Measurements from ENCODE around the gene TNFRSF17.
"Not testable (repeated sequence)": the region's sequence is repeated elsewhere in the genome, so short reads cannot be mapped to it uniquely, and the experiment has no call there.

TNFRSF17 gene

DNA sequence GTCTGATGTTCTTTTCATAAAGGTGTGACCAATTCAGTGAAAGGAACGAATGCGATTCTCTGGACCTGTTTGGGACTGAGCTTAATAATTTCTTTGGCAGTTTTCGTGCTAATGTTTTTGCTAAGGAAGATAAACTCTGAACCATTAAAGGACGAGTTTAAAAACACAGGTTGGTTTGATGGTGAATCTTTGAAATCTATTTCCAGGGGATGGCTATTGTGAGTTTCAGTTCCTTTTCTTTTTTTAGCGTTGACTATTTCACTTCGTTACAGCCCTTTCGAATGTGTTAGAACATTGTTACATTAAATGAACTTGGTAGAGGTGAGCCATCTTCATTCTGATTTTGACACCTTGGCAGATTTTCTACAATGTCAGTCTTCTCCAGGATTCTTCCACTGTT, 1.2 kb downstream of the TNFRSF17 start:
- peaks cover 15% of the 10 kb centered on the region for H3K4me1 ChIP-seq
- H3K27me3 ChIP-seq (ENCODE audit: control insufficient read depth, insufficient read depth, low read length) = no peaks in the 10 kb centered on the region
- no peak overlapping the region for H3K27ac ChIP-seq
- H3K4me3 ChIP-seq (ENCODE audit: low read depth, low read length) = no peak overlapping the region
- H3K36me3 ChIP-seq (ENCODE audit: control insufficient read depth, insufficient read depth, low read length) = no peaks in the 10 kb centered on the region
- no peaks in the 10 kb centered on the region for H3K9me3 ChIP-seq (ENCODE audit: control insufficient read depth, low read length)
- H3K79me2 ChIP-seq = no peaks in the 10 kb centered on the region
- no peak overlapping the region for H3K9ac ChIP-seq
- no peak overlapping the region for H3K4me2 ChIP-seq (ENCODE audit: low read length)
- H2AFZ ChIP-seq = no peak overlapping the region
- TF ChIP-seq, protein P1, sequence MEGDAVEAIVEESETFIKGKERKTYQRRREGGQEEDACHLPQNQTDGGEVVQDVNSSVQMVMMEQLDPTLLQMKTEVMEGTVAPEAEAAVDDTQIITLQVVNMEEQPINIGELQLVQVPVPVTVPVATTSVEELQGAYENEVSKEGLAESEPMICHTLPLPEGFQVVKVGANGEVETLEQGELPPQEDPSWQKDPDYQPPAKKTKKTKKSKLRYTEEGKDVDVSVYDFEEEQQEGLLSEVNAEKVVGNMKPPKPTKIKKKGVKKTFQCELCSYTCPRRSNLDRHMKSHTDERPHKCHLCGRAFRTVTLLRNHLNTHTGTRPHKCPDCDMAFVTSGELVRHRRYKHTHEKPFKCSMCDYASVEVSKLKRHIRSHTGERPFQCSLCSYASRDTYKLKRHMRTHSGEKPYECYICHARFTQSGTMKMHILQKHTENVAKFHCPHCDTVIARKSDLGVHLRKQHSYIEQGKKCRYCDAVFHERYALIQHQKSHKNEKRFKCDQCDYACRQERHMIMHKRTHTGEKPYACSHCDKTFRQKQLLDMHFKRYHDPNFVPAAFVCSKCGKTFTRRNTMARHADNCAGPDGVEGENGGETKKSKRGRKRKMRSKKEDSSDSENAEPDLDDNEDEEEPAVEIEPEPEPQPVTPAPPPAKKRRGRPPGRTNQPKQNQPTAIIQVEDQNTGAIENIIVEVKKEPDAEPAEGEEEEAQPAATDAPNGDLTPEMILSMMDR (IDR thresholded peaks at IDR 0.05) = no peak

DNA sequence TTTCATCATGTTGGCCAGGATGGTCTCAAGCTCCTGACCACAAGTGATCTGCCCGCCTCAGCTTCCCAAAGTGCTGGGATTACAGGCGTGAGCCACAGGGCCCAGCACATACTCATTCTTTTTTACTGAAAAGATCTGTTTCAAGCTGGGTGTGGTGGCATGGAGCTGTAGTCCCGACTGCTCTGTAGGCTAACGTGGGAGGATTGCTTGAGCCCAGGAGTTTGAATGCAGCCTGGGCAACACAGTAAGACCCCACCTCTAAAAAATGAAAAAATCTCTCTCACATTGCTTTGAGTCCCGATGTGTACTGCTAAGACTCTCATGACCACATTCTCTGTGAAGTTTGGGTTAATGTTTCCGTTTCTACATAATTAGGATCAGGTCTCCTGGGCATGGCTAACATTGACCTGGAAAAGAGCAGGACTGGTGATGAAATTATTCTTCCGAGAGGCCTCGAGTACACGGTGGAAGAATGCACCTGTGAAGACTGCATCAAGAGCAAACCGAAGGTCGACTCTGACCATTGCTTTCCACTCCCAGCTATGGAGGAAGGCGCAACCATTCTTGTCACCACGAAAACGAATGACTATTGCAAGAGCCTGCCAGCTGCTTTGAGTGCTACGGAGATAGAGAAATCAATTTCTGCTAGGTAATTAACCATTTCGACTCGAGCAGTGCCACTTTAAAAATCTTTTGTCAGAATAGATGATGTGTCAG, 2.3 kb downstream of the TNFRSF17 start:
- H3K27ac ChIP-seq = no peak overlapping the region
- H3K4me3 ChIP-seq (ENCODE audit: low read depth, low read length) = no peak overlapping the region
- TF ChIP-seq, protein P1 (IDR thresholded peaks at IDR 0.05) = no peak
- H3K36me3 ChIP-seq (ENCODE audit: control insufficient read depth, insufficient read depth, low read length) = no peaks in the 10 kb centered on the region
- H3K4me2 ChIP-seq (ENCODE audit: low read length) = no peak overlapping the region
- no peak overlapping the region for H2AFZ ChIP-seq
- no peaks in the 10 kb centered on the region for H3K27me3 ChIP-seq (ENCODE audit: control insufficient read depth, insufficient read depth, low read length)
- H3K4me1 ChIP-seq = peaks cover 18% of the 10 kb centered on the region
- H3K79me2 ChIP-seq = no peaks in the 10 kb centered on the region
- H3K9me3 ChIP-seq (ENCODE audit: control insufficient read depth, low read length) = no peaks in the 10 kb centered on the region
- no peak overlapping the region for H3K9ac ChIP-seq

DNA sequence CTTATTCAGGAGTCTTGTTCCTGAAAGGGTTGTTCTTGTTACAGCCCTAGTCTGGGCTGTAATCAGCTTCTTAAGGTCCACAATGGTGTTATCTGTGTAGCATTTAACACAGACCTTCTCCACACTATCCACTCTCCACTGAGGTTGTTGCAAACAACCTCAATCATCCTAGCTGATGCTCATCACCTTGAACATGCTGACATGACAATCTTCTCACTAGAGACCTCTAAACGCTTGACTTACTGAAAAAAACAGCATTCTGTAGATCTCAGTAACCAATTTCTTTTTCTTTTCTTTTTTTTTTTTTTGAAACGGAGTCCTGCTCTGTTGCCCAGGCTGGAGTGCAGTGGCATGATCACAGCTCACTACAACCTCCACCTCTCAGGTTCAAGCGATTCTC, 3.6 kb downstream of the TNFRSF17 start:
- TF ChIP-seq, protein P1 (IDR thresholded peaks at IDR 0.05) = no peak
- Histone ChIP-seq H3K4me2 (ENCODE audit: low read length) (no peak overlapping the region), H3K9me3 (ENCODE audit: control insufficient read depth, low read length) (no peaks in the 10 kb centered on the region), H3K4me3 (ENCODE audit: low read depth, low read length) (no peak overlapping the region), H3K4me1 (peaks cover 18% of the 10 kb centered on the region), H2AFZ (no peak overlapping the region), H3K27ac (no peak overlapping the region), H3K27me3 (ENCODE audit: control insufficient read depth, insufficient read depth, low read length) (no peaks in the 10 kb centered on the region), H3K9ac (no peak overlapping the region), H3K79me2 (no peaks in the 10 kb centered on the region), H3K36me3 (ENCODE audit: control insufficient read depth, insufficient read depth, low read length) (no peaks in the 10 kb centered on the region)

DNA sequence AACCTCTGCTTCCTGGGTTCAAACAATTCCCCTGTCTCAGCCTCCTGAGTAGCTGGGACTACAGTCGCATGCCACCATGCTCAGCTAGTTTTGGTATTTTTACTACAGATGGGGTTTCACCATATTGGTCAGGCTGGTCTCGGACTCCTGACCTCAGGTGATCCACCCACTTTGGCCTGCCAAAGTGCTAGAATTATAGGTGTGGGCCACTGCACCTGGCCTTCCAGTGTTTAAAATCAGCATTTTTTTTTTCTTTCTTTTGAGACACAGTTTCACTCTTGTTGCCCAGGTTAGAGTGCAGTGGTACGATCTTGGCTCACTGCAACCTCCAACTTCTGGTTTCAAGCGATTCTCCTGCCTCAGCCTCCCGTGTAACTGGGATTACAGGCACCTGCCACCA, 5.3 kb downstream of the TNFRSF17 start:
- H3K9ac ChIP-seq; H3K9me3 ChIP-seq (ENCODE audit: control insufficient read depth, low read length); H3K79me2 ChIP-seq; H3K4me3 ChIP-seq (ENCODE audit: low read depth, low read length); H3K4me2 ChIP-seq (ENCODE audit: low read length); H3K36me3 ChIP-seq (ENCODE audit: control insufficient read depth, insufficient read depth, low read length); H3K27ac ChIP-seq; H2AFZ ChIP-seq; H3K27me3 ChIP-seq (ENCODE audit: control insufficient read depth, insufficient read depth, low read length): not testable (repeated sequence)
- H3K4me1 ChIP-seq = peaks cover 10% of the 10 kb centered on the region

DNA sequence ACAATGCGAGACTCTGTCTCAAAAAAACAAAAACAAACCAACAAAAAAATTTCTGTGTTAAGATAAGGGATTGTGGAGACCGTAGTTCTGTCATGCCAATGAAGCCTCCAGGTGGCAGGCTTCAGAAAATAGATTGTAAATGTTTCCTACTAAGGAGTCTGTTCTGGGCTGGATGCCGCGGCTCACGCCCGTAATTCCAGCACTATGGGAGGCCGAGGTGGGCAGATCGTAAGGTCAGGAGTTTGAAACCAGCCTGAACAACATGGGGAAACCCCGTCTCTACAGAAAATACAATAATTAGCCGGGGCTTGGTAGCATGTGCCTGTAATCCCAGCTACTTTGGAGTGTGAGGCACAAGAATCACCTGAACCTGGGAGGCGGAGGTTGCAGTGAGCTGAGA, 7.1 kb downstream of the TNFRSF17 start:
- H2AFZ ChIP-seq = peak overlapping the region; percentile 20
- TF ChIP-seq, protein P1 (IDR thresholded peaks at IDR 0.05) = peak; percentile 49
- H3K36me3 ChIP-seq (ENCODE audit: control insufficient read depth, insufficient read depth, low read length) = no peaks in the 10 kb centered on the region
- H3K27ac ChIP-seq = no peak overlapping the region
- H3K9ac ChIP-seq = no peak overlapping the region
- H3K27me3 ChIP-seq (ENCODE audit: control insufficient read depth, insufficient read depth, low read length) = no peaks in the 10 kb centered on the region
- H3K4me2 ChIP-seq (ENCODE audit: low read length) = no peak overlapping the region
- H3K4me1 ChIP-seq = peaks cover 9% of the 10 kb centered on the region
- peaks cover 9% of the 10 kb centered on the region for H3K79me2 ChIP-seq
- no peaks in the 10 kb centered on the region for H3K9me3 ChIP-seq (ENCODE audit: control insufficient read depth, low read length)
- H3K4me3 ChIP-seq (ENCODE audit: low read depth, low read length) = no peak overlapping the region
